Hepatocyte (in vitro differentiated cells): ENCODE results near the gene FLAD1.

Experiments
- CTCF ChIP-seq: fragments of 200-600 bp; sonication (generic); IDR thresholded peaks from 2 replicates; pipeline ENCODE4 v1.5.1; 2016; ENCODE audit warnings: antibody characterized with exemption, mild to moderate bottlenecking; ENCODE audit not compliant: poor library complexity
- EZH2 ChIP-seq: fragments of 200-600 bp; sonication (generic); IDR thresholded peaks from 2 replicates; pipeline ENCODE4 v1.6.1; 2016; ENCODE audit warnings: antibody characterized with exemption, mild to moderate bottlenecking, borderline replicate concordance
- EZH2phosphoT487 ChIP-seq: fragments of 200-600 bp; sonication (generic); IDR thresholded peaks from one replicate; pipeline ENCODE4 v1.6.1; 2018; ENCODE audit warnings: antibody characterized with exemption, mild to moderate bottlenecking, low read depth, moderate library complexity; ENCODE audit not compliant: unreplicated experiment, severe bottlenecking

GRCh38 chr1:154971341-154971998, 11.7 kb upstream of the FLAD1 start:
- TF ChIP-seq CTCF (no peak), EZH2 (no peak), EZH2phosphoT487 (no peak)
